NCI-H1436 (cell line): Measurements from ENCODE around the gene SLC13A2.

ENCODE experiments used
- DNase-seq: peaks from one replicate; lab custom pipeline; 2025; lab: John Stamatoyannopoulos, UW

SLC13A2 gene

DNA sequence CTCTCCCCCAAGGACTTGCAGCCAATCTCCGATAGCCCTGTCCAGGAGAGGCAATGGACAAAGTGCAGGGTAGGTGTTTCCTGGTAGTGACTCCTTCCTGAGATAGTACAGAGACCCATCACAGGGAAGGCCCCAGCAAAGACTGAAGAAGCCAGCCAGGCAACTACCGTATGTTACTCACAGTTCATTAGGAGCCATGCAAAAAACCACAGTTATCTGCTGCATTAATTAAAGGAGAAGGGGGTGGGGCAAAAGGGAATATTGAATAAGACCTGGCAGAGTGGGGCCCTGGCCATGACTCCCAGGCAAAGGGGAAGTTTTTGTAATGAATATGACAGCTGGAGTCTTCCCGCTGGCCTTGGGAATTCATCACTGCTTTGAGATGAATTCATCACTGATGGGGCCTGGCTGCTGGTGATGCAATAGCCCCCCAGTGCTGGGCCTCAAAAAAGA lies 2.5 kb upstream of the SLC13A2 start:
- no peak for DNase-seq

DNA sequence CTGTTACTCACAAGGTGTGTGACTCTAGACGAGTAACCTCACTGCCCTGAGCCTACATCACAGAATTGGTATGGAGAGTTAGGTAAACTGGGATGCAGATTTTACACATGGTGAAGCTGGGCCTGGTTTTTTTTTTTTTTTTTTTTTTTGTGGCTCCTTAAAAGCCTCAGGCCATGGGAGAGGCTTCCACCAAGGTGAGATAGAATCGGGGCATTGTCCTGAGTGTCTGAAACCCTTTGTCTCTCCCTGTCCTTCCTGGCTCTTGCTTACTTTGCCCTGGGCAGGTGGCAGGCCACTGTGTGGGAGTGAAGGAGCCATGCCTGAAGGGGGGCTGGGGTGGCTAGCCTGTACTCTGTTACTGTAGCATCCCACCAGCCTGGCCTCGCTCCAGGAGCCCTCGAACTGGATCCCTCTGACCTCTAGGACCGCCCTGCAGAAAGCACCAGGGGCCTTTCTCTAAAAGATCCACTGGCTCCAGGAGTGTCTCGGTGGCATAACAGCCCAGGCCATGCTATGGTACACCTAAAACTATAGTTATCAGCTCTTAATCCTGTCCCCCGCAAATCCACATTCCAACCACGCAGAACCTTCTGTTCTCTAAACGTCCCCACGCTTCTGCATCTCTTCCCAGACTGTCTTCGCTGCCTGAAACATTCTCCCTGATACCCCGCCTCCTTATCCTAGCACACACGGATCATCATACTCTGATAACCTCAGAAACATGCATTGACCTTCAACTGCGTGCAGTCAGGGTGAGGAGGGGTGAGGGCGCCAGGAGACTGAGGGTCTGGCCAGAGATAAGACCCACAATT lies 1.7 kb upstream of the SLC13A2 start:
- DNase-seq, result no peak

GRCh38 chr17:28472871-28473497 lies 460 bp upstream of the SLC13A2 start:
- DNase-seq, result no peak

DNA sequence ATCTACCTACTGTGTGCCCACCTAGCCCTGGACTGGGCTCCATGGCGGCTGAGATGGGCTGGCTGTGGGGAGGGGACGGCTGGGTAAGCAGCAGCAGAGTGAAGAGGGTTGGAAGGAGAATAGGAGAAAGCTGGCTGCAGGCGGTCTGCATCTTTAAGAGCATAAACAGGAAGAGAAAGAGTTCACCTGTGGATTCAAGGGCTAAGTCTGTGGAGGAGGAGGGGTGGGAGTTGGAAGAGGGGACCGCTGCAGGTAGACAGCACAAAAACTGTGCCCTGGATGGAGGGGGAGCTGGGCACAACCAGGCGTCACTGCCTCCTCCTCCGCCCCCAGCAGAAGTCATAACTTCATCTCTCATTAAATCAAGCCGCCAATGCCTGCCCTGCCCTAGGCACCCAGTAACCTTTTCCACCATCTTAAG lies 677 bp downstream of the SLC13A2 start:
- no peak for DNase-seq

DNA sequence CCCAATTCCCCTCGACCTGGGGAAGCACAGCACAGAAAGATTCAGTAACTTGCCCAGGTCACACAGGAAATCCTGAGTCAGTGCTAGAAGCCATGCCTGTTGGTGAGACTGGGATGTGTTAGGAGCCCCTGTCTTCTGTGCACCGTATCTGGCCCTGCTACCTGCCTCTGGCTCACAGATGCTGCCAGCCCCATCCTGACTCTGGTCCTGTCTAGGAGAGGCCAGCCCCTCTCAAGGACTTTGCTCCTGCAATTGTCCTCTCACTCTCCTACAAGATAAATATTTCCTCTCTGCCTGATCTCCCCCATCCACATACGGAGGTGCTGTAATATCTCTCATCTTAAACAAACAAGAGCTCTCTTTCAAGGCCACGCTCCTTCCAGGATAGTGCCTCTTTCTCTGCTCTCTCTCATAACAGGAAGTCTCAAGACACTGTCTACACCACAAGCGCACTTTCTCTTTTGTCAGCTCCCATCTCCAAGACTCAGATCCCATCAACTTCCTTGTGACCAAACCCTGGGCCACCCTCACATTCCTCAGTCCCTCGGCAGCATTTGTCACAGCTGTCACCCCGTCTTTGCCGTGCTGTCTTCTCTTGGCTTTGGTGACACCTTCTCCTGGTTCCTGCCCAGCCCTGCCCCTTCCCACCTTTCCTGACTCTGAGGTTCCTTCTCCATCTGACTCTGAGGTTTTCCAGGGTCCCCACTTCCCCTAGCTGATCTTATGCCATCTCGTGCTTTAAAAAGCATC lies 1.9 kb downstream of the SLC13A2 start:
- DNase-seq, result no peak

- no peak for DNase-seq
These were observed 2.8 kb downstream of the SLC13A2 start for GRCh38 chr17:28476076-28476865.

DNA sequence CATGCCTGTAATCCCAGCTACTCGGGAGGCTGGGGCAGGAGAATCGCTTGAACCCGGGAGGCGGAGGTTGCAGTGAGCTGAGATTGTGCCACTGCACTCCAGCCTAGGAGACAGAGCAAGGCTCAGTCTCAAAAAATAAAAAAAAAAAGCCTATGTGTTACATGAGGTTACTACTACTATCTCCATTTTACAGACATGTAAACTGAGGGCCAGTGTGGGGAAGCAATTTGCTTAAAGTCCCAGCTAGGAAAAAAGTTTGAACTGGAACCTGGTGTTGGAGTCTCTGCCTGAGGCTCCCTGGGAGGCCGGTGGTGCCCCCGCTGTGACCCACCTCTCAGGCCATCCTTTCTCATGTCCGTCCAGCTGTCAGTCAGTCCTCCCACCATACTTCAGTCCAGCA lies 4.5 kb downstream of the SLC13A2 start:
- DNase-seq, result no peak

GRCh38 chr17:28478712-28479615 lies 5.5 kb downstream of the SLC13A2 start:
- DNase-seq, result no peak

GRCh38 chr17:28480278-28480677 lies 6.8 kb downstream of the SLC13A2 start:
- no peak for DNase-seq

DNA sequence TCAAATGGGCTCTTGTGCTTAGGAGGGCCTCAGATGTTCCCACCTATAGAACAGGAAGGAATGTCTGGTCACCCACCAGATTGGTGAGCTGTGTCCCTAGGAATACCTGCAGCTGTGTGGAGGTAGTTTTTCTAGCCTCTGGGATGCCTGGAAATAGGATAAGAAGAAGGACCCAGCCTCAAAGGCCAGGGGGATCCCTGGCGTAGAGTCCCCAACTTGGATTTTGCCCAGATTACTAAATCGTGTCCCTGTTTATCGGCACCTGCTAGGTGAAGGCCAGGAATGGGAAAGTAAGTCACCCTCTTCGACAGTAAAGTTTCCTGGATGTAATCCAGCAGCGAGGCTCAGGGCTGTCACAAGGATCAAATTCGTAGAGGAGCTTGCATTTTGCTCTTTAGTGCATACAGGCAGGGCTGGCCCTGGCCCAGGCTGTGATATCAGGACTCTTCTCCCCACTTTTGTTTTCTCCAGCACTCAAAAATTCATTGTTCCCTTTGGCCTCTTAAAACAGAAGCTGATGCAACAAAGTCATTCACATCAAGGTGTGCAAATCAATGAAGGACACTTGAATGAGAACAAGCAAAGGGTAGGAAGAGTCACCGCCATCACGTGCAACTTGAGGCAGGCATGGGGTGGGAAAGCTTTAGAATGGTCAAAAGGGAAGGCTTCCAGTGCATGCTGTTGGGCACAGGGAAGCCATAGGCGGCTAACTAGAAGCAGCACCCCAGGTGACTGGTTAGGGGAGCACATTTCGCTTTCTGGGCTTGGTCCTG lies 7.5 kb downstream of the SLC13A2 start:
- DNase-seq, result no peak

- DNase-seq, result no peak
These were observed 9.2 kb downstream of the SLC13A2 start for GRCh38 chr17:28482551-28483199.

DNA sequence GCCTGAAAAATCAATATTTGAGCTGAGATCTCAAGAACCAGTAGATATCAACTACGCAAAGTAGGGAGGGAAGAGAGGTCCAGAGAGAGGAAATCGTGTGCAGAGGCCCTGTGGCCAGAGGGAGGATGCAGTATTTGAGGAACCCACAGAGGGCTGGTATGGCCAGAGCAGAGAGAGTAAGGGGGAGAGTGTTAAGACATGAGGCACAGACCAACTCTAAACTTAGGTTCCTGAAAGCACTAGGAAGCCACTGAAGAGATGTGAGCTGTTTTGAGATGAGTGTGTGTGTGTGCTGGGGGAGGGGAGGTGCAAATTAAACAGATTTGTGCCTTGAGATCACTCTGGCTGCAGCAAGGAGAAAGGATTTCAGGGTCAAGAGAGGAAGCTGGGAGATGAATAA lies 10.9 kb downstream of the SLC13A2 start:
- no peak for DNase-seq

- no peak for DNase-seq
These were observed 11.6 kb downstream of the SLC13A2 start for GRCh38 chr17:28485049-28485448.

GRCh38 chr17:28487881-28488532 lies 14.6 kb downstream of the SLC13A2 start:
- no peak for DNase-seq

GRCh38 chr17:28488533-28489276 lies 15.3 kb downstream of the SLC13A2 start:
- DNase-seq, result no peak

- no peak for DNase-seq
These were observed 17.8 kb downstream of the SLC13A2 start for GRCh38 chr17:28491286-28491685.

GRCh38 chr17:28491860-28492259 lies 18.4 kb downstream of the SLC13A2 start:
- DNase-seq, result no peak
